GM18511 (cell line): Measurements from ENCODE around the gene KCTD6.

Experiments used
- ATAC-seq: cut with Tn5 transposase; IDR thresholded peaks from one replicate; pipeline ENCODE4 v1.9.1; 2021; ENCODE audit warnings: mild to moderate bottlenecking, moderate library complexity; ENCODE audit not compliant: unreplicated experiment

KCTD6 gene

DNA sequence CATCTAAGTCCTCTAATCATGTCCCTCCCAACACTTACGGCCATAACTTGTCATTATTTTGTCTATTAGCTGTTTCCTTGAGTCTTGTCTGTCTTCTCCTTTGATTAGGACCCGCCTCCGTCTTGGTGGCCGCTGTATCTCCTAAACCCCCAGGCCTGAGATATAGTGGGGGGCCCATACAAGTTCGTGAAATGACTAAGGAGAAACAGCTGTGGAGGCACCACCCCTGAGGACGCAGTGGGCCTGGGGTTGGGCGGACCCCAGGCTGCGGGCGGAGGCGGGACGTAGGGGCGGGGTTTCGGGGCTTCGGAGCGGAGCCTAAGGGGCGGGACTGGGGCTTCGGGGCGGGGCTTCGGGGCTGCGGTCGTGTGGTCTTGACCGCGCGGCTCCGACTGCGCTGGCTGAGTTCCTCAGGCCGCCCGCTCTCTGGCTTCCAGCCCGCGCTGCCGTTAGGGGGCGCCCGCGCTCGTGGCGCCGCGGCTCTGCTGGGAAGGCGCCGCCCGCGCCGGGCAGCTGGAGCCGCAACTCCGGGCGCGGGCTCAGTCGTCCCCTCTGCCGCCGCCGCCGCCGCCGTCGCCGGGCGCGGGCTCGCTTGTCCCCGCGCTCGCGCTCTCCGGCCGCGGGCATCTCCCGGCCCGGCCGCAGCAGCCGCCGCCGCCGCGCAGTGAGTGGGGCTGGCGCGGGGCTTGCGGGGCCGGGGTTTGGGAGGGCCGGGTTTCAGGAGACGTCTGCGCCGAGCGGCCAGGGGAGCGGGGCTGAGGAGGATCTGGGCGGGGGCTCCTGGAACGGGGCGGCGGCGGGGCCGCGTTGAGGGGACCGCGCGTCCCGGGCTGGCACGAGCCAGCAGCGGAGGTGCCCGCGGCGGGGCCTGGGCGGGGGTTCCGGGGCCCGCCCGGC lies at the start of gene KCTD6:
Gene KCTD6 (plus strand): TSS at position 591 of the 897 bp plus-strand sequence. CDS start 6,660 bp downstream, outside the sequence.
- ATAC-seq = peak; percentile 91

DNA sequence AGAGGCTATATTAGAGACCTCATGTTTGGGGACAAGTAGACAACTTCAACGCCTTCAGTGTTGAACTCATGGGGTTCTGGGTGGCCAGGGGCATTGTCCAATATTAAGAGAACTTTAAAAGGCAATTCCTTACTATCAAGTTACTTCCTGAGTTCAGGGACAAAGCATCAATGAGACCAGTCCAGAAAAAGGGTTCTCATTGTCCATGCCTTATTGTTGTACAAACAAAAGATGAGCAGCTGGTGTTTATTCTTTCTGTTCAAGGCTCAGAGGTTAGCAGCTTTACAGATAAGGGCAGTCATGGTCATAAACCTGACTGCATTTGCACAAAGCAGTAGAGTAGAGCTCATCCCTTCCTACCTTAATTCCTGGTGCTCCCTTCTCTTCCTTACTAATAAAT lies 39.7 kb upstream of the KCTD6 start:
- no peak for ATAC-seq

DNA sequence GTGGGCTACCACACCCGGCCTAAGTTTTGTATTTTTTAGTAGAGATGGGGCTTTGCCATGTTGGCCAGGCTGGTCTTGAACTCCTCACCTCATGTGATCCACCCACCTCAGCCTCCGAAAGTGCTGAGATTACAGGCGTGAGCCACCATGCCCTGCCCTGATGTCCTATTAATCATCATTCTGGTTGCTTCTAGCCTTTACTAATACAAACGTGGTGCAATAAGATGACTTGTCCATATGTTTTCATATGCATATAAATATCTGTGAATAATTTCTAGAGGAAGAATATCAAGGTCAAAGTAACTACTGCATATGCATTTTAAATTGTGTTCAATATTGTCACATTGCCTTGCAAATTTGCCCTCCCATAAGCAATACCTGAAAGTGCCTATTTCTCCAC lies 32.7 kb upstream of the KCTD6 start:
- no peak for ATAC-seq

DNA sequence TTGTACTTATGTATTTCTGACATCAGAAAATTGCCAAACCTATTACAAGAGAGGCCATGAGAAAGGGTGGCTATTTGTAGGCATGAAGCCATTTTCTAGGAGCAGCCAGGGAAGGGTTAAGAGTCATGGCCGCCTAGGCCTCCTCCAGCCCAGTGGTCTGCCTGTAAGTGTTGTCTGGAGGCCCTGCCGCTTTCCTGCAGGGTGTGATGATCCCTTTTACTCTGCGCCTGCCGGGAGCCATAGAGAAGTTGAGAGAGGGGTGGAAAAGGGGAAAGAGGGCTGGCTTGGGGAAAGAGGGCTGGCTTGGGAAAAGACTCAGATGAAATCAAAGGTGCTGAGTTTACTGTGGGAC lies 29.1 kb upstream of the KCTD6 start:
- no peak for ATAC-seq

DNA sequence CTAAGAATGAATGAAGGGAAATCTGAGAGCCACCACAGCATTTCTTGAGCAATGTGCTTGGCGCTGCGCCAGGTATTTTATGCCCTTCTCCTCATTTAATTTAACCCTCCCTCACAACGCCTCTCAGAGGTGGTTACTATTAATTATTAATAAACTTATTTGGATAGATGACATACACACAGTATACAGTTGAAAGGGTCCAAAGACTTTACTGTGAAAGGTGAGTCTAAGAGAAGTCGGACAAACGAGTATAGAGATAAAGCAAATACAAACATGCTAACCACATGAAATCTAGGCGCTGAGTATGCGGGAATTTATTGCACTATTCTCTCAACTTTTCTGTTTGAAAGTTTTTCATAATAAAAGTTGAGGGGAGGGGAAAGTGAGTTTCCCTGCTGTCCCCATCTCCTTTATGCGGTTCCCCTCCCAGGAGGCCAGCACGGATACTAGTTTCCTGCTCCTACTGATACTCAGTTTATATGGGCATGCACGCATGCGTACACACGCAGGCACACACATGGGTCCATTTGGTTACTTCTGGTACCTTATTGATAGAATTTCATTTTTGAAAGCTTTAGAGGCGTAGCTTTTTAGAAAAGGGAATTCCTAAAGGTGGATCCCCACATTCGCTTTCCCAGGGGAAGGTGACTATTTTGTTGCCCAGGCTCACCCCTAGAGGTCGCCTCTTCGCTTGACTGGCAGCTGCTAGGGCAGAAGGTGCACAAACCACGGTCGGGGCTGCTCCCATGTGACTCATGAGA lies 28.5 kb upstream of the KCTD6 start:
- peak; percentile 94 for ATAC-seq

DNA sequence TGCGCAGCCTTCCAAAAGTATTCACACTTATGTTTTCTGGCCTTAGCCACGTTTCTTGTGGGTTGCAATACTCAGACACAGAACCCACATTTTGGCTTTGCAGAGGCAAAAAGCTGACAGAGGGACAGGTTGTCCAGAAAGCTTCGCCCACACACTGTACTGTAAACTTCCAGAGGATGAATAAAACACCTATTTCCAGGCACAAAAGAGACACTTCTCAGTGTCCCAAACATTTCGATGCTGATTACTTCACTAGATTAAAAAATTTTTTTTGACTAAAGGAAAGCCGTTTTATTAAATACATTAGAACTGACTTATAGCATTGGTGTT lies 28.0 kb upstream of the KCTD6 start:
- no peak for ATAC-seq

DNA sequence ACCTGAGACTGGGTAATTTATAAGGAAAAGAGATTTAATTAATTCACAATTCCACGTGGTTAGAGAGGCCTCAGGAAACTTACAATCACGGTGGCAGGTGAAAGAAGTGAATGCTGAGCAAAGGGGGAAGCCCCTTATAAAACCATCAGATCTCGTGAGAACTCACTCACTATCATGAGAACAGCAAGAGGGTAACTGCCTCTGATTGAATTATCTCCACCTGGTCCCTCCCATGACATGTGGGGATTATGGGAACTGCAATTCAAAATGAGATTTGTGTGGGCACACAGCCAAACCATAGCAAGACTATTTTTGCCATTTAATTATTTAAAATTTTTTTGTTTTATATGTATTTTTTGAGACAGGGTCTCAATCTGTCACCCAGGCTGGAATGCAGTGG lies 27.0 kb upstream of the KCTD6 start:
- ATAC-seq = no peak

DNA sequence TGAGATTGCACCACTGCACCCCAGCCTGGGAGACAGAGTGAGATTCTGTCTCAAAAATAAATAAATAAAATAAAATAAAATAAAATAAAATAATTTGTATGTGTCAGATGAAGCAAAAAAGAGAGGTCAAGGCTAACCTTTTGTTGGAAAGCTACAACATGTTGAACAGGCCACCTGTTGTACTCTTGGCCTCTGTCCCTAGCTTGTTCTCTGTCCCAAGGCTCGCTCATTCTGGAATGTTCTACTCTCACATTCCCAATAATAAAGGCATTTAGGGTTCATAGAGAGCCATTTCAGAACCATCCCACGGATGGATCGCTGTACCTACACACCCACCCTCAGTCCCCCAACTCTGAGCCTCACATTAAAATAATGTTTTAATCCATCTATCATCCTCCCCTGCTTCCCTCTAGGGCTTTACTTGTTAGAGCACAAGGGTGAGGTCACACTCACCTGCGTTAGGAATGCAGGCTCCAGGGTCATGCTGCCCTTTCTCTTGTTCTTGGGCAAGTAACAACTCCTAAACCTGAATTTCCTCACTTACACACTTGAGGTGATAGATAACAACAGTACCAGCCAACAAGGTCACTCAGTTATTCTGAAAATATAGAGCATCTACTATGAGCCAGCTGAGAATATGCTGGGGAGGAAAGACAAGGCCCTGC lies 24.9 kb upstream of the KCTD6 start:
- no peak for ATAC-seq

DNA sequence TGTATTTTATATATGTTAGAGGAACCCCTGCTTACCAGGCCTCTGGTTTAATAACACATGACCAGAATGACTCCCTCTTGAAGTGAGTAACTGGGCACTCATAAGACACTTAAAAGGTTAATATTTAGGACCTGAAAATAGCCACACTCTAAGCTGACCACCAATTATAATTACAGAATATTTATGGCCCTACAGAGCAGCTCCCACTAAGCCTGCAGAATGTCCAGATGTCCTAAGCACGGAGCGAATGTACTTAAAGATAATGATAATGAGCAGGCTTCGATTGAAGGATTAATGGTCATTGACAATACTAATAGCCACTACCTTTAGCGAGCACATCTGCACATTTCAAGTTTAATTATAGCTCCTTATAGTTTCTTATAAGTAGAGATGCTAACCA lies 22.8 kb upstream of the KCTD6 start:
- ATAC-seq = no peak

DNA sequence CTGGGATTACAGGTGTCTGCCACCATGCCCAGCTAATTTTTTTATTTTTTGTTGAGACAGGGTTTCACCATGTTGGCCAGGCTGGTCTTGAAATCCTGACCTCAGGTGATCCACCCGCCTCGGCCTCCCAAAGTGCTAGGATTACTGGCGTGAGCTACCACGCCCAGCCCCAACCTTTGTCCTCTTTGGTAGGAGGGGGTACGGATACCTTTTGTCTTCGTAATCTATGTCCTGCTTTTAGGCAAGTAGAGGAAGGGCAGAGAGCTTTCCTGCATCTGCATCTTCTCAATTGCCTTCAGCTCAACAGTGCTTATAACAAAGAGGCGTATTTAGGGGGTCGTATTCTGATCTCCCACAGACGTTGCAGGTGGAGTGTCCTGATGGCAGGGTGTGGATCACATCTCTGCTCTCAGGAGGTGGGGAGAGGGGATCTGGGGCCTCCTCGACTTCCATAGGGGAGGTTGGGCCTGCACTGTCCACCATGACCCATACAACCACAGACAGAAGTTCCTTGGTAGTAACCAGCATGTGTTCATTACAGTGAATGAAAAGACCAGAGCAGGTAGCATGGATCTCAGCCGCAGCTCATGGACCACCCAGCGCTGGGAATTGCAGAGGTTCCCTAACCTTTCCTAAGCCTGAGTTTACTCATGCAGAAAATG lies 21.4 kb upstream of the KCTD6 start:
- no peak for ATAC-seq

DNA sequence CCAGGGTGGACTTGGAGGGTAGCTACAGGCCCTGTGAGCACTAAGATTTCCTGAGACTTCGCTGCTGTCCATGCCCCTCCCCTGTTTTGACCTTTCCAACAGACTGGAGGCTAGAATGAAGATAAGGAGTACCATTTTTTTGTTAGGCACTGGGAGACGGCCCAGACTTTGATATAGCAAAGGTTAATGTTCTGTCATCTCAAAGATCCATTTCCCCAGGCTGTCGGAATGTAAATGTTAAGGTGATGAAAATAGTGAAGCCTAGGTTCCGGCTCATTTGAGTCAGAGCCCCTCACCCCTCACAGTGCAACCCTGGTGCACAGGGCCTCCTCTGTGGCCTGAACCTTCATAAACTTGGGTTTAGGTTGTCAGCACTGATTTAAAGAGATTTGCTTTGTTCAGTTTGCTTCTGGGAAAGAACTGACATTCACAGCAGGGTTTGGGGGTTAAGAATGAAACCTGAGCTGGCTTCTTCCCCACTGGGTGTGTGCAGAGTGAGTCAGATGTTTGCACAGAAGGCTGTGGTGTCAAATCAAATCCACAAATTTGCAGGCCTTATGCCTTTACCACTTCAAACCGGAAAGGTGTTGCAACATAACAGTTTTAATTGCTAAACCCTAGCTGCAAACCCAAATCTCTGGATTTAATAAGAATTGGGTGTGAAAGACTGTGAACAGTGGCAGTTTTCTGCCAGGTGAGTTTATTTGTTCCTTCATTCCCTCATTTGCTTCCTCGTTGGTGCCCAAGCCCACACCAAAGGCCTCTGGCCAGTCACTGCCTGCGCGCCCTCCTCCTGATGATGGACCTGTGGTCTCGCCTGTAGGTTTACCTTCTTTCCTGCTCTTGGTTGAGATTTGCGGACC lies 20.6 kb upstream of the KCTD6 start:
- peak; percentile 67 for ATAC-seq

DNA sequence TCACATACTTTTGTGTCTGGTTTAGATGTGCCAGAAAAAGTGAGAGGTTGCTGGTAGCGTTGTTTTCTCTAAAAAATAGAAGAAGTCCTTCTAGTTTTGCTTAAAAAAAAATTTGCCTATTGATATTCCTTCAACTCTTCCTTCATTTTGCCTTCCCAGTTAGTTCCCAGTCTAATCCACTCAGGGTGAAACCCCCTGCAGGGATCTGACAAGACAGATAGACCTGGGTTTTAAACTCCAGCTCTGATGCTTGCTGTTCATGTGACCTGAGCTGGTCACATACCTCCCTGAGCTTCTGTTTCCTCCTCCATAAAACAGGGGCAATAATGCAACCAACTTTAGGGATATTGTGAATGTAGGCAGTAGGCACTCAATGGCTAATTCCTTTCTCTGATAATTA lies 18.6 kb upstream of the KCTD6 start:
- no peak for ATAC-seq

DNA sequence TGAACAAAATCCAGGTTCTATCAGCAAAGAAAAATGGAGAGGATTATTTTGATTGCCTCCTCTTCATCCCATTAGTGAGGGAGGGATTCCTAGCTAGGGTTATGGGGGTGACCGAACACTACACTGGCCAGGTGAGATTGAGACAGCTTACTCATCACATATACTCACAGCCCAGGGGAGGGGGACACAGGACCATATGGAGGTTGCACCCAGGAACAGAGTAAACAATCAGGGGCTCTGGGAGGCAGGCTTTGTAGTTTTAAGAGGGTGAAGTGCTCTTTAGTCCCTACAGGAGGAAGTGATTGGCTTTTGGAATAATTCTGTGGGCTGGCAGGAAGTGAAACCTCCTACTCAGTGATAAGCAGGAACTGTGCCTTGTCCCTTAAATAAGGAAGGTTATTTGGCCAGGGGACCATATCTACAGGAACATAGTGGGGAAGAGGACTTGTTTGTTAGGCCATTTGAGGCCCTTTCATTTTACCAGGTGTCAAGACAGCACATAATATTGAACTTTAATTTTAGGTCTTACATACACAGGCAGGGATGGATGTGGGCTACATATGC lies 17.5 kb upstream of the KCTD6 start:
- ATAC-seq = no peak

DNA sequence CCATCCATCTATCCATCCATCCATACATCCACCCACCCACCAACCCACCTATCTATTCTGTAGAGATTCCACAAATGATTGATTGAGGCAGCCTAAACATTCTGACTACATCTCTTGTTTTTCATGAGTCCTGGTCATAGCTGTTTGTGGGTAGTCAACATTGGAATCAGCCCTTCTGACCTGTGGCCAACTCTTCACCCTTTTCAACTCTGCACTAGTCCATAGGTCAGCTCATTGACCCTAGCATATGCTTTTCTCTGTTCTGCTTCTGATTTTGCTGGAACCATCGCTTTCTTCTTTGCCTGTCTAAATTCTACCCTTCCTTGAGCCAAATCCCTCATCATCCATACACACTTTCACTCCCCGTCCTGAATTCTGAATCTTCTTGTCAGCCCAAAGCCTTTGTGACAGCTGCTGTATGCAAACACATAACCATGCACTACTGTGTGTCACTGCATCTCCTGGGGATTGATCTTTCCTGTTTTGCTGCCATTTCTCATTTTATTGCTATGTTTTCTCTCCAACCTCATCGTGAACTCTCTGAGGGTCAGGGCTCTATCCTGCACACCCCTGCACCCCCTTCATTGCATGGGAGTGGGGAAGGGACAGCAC lies 16.8 kb upstream of the KCTD6 start:
- no peak for ATAC-seq

DNA sequence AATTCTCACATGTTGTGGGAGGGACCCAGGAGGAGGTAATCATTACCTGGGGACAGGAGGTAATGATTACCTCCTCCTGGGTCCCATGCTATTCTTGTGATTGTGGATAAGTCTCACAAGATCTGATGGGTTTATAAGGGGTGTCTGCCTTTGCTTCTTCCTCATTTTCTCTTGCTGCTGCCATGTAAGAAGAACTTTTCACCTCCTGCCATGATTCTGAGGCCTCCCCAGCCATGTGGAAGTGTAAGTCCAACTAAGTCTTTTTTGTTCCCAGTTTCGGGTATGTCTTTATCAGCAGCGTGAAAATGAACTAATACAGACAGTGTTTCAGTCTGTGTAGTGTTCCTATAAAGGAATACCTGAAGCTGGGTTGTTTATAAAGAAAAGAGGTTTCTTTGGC lies 13.1 kb upstream of the KCTD6 start:
- ATAC-seq = no peak

DNA sequence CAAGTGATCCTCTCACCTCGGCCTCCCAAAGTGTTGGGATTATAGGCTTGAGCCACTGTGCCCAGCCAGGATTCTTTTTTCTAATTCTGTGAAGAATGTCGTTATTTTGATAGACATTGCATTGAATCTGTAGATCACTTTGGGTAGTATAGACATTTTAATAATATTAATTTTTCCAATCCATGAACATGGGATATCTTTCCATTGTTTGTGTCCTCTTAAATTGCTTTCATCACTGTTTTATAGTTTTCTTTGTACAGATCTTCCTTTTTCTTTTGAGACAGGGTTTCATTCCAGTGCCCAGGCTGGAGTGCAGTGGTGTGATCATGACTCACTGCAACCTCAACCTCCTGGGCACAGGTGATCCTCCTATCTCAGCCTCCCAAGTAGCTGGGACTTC lies 11.6 kb upstream of the KCTD6 start:
- ATAC-seq = no peak

DNA sequence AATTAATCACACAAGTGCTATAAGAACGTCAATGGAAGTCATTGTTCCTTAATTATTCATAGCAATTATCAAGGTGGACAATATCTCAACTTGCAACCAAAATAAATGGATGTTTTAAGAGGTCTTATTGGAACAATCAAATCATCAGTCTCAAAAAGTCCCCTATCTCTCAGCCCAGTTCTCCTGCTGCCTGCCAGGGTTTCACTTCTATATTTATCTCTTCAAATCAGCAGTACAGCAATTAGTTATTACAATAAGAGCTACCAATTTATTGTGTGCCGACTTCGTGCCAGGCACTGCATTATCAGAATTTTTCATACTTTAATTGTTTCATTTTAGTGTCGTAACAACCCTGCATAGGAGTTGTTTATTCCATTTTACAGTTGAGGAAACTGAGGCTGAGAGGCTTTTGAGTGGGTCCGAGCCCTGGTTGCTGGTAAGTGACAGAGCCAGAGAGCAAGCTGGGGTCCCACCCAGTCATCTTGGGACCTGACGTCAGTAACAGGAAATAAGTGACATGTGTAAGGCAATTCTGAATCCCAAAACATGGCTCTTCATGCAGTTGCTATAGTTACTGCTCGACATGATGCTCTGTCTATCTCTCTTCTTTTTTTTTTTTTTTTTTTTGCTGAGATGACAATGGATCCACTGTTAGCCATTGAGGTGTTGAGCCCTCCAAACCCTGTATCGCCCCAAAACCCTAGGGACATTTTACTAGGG lies 8.8 kb upstream of the KCTD6 start:
- ATAC-seq = no peak

DNA sequence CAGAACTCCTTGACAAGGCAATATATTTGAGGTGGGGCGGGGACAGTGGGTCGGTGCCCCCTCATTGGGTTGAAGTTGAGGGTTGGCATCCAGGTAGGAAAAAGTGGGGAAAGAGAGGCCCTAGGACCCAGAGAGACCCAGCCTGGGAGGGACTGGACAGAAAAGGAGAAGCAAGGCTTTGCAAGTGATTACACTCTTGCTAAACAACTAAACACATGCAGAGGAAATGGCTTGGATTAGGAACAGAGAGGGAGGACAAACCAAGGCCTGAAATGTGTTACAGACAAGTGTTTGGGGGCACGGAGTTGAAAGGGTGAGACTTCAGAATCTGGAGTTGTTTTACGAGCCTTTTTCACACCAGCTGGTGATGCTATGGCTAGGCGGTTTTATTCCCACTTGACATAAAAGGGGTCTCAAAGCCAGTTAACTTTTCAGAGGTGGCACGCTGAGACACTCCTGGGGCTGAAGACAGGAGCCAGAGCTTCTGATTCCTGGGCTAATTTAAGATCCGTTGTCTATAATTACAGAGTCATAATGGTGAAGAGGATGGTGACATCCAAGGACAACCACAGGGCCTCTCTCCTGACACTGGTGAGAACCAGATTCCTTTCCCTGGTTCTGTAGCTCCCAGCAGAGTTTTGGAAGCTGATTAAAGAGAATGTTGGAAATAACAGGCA lies 7.7 kb upstream of the KCTD6 start:
- no peak for ATAC-seq

DNA sequence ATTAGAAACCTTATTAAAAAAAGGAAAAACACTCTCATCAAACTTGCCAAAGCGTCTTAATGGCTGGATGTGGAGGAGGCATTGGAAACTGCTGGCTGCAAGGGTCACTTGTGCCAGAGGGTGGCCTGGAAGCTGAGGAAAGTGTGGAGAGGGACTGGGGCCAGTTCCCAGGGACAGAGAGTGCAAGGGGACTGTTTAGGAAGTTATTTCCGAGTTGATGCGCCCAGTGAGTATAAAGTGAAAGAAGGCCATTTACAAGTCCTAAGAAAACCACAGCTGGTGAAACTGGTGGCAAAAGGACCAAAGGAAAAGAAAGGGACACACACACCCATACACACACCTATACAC lies 7.2 kb upstream of the KCTD6 start:
- no peak for ATAC-seq
